GM21367 (cell line): ENCODE measurements around the gene TRAF3.
"Not testable (repeated sequence)": the region's sequence is repeated elsewhere in the genome, so short reads cannot be mapped to it uniquely, and the experiment has no call there.

ENCODE experiments used
- ATAC-seq: cut with Tn5 transposase; IDR thresholded peaks from one replicate; pipeline ENCODE4 v1.9.1; 2021; ENCODE audit not compliant: unreplicated experiment

Gene TRAF3

DNA sequence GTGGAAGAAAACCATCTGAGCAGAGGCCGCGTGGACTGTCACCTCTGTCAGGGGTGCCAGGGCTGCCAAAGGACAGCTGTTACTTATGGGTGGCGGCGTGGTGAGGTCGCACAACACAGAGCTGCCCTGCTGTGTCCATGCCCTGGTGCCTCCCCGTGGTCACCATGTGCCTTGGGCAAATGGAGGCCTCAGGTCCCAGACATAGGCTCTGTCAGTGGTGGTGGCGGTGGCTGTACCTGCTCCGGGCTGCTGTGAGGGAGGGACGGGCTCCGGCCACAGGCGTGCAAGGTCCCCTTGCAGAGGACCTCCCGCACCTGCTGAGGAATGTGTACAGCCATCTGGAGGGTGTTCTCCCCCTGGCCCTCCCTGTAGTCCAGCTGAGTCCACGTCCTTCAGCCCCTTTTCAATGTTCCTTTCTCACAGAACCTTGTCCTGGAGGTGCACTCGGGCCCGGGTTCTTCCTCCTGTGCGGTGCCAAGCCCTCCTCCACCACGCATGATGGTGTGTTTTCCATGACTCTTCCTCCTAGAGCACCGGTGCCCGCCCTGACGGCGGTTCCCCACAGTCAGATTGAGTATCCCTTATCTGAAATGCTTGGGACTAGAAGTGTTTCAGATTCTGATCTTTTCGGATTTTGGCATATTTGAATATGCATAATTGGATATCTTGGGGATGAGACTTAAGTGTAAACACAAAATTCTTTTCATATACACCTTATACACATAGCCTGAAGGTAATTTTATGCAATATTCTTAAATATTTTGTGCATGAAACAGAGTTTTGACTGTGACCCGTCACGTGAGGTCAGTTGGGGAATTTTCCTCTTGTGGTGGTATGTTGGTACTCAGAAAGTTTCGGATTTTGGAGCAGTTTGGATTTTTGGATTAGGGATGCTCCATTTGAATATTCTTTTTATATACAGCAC lies 49.8 kb downstream of the TRAF3 start:
- no peak for ATAC-seq

DNA sequence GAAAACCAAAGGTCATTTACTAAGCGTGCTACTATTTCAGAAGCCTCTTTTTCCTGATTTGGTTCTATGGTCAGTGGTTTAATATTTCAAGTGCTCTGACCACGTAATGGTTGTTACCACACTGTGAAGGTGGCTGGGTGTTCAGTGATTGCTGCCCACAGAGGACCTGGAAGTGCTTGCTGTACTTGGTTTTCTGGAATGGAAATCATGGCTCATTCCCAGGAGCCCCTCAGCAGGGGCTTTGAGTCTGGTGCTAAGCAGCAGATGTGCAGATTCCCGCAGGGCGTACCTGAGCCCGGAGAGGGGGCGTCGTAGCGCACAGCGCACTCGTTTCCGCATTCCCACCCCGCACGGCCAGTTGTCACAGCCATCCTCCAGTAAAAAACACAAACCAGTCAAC lies 50.5 kb downstream of the TRAF3 start:
- ATAC-seq, result no peak

GRCh38 chr14:102828151-102828550 lies 50.9 kb downstream of the TRAF3 start:
- no peak for ATAC-seq

DNA sequence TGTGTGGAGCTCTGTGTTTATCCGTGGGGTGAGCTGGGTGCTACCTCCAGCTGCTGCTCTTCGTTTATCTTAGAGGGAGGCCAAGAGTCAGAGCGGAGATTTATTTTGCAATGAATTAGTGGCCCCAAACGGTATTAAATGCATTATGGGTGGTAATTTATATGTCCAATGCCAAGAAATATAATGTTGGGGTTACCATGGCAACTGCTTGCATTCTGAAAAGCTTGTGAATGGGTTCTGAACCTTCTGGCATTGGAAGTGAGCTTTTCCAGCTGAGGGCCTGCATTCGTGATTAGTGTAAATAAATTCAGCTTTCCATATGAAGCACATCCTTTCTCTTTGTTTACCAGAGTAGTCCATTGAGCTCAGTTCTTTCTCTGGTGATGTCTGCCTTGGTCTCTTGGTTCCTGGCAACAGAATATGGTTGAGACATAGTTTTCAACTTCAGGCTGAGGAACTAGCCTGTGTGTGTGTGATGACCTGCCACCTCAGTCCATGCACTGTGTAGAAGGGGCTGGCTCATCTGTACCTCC lies 51.8 kb downstream of the TRAF3 start:
- no peak for ATAC-seq

GRCh38 chr14:102830474-102831045 lies 53.3 kb downstream of the TRAF3 start:
- ATAC-seq, result no peak

DNA sequence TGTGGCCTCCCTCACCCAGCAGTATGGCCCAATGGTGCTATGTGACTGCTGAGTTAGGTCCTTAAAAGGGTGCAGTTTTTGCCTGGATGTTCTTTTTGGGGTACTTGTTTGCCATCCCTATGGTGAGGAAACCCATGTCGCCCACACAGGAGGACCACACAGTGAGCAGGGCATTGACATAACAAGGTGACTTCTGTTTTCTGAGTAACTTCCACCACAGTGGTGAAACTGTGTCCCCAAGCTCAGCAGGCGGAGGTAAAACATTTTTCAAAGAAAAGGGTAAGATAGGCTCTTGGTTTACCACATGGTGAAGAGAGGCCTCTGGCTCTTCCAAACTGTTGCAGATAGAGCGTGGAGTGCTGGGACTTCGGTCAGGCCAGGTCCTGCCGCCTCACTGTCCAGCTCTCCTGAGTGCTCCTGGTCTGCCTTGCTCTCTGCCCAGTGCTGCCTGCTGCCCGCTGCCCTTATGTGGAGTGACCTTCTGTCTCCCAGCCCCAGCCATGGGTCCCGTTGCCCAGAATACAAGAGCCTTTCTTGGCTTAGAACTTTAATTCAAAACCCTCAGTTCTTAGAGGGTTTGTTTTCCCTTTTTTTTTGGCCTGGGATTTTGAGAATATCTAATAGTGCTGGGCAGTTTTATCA lies 54.0 kb downstream of the TRAF3 start:
- ATAC-seq, result no peak

GRCh38 chr14:102833341-102833740 lies 56.1 kb downstream of the TRAF3 start:
- no peak for ATAC-seq

- ATAC-seq, result no peak
Measured at GRCh38 chr14:102833991-102834390, 56.7 kb downstream of the TRAF3 start.

GRCh38 chr14:102835959-102836358 lies 58.7 kb downstream of the TRAF3 start:
- ATAC-seq, result no peak

GRCh38 chr14:102837120-102837519 lies 59.9 kb downstream of the TRAF3 start:
- not testable (repeated sequence) for ATAC-seq

DNA sequence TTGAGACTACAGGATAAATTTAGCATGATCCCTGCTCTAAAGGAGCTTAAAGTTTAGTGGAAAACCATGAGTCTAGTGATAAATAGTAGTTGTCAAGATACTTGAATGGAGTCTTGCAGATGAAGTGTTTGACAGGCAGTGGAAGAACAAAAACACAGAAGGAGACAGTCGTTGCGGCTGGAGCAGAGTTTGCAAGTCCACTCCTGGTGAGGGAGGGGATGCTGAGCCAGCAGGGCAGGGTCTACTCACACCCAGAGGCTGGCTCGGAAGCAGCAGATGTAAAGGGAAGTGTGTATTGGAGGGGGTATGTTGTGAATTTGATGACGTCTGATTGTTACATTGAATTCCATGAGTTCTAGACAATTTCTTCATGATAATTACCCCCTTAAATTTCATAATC lies 61.3 kb downstream of the TRAF3 start:
- ATAC-seq, result no peak

DNA sequence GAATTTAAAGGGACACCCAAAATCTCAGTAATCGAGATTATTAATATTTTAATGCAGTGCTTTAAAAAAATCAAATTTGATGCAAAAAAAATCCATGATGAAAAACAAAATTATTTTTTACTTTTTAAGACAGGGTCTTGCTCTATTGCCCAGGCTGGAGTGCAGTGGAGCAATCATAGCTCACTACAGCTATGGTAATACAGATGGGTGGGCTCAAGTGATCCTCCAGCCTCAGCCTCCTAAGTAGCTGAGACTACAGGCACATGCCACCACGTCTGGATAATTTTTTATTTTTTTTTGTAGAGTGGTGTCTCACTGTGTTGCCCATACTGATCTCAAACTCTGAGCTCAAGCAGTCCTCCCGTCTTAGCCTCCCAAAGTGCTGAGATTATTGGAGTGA lies 62.9 kb downstream of the TRAF3 start:
- no peak for ATAC-seq

- ATAC-seq, result no peak
Measured at GRCh38 chr14:102840771-102841528, 63.7 kb downstream of the TRAF3 start.

- ATAC-seq, result no peak
Measured at GRCh38 chr14:102848830-102849525, 71.7 kb downstream of the TRAF3 start.

DNA sequence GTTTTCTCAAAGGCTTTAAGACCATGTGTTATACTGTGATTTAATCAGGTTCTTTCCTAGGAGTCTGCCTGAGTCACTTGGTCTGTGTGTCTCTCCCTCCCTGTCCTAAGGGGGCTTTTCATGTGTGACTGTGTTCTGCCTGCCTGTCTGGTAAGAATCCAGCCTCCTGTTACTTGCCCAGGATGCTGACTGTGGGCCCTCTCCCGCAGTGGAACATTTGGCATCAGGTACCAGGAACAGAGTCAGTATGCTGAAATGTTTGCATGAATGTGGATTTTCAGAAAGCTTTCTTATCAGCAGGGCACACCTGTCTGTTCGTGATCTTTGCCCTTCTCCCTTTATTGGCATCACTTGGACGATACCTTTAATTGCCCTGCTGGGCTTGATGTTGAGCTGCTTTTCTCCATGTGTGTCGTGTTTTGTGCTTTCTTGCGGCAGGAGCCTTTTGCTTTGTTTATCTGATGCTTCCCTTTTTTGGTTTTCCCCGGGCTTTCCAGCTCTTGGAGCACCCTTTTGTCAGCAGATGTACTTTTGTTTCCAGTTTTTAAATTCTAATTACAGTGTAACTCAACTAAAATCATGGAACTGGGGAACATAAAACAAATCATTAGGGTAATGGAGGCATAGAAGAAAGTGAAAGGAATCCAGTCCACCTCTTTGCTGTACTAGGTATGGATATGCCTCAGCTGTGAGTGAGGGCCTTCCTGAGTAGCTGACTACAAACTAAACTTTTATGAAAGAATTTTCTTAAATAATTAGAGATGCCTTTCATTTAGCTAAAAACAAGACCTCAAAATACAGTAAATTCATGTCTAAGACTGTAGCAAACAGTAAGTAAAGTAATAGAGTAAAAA lies 72.5 kb downstream of the TRAF3 start:
- no peak for ATAC-seq

DNA sequence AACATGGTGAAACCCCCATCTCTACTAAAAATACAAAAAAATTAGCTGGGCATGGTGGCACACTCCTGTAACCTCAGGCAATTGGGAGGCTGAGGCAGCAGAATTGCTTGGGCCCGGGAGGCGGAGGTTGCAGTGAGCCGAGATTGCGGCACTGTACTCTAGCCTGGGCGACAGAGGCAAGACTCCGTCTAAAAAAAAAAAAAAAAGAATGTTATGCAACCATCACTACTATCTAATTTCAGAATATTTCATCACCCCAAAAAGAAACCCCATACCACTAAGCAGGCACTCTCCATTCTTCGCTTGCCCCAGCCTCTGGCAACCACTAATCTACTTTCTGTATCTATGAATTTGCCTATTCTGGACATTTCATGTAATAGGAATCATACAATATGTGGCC lies 76.4 kb downstream of the TRAF3 start:
- ATAC-seq, result no peak

DNA sequence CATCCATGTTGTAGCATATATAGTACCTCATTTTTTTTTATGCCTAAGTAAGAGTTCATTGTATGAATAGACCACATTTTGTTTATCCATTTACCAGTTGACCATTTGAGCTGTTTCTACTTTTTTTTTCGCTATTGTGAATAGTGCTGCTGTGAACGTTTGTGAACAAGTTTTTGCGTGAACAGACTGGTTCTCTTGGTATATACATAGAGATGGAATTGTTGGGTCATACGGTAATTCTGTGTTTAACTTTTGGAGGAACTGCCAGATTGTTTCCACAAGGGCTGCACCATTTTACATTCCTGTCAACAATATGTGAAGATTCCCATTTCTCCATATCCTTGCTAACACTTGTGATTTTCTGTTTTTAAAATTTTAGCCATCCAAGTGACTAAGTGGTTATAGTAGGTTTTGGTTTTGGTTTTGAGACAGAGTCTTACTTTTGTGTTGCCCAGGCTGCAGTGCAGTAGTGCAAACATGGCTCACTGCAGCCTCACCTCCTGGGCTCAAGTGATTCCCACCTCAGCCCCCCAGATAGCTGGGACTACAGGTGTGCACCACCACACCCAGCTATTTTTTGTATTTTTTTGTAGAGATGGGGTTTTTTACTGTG lies 76.9 kb downstream of the TRAF3 start:
- ATAC-seq, result no peak

- ATAC-seq, result no peak
Measured at GRCh38 chr14:102856179-102856578, 78.9 kb downstream of the TRAF3 start.

DNA sequence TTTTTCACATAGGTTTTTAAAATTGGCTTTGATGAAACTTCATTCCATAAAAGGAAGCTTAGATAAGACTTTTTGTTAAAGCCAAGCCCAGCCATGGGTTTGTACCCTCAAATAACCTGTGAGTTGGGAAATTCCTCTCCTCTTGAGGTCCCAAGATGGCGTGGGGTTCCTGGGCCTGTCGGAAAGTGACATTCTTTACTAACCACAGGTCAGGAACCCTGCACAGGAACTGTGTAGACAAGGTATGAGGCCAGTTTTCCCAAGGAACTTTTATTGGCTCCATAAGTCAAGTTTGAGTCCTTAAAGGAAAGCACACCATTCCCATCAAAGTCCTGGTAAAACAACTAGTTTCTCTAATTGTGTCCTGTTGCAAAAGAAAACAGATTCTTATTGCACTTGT lies 80.2 kb downstream of the TRAF3 start:
- ATAC-seq, result no peak
